Panc1 (cell line): ENCODE results near the gene OR10G2. TPM values are rescaled to one million over a fixed set of nuclear protein-coding genes. Genes with fewer than 3 reads are reported as not detected.

Source experiments
- ATAC-seq: fragments of 200-7000 bp; cut with Tn5 transposase; 2 replicates; pipeline ENCODE4 v1.9.1; 2020; ENCODE audit warnings: mild to moderate bottlenecking, moderate library complexity
- BruUV-seq: library from RNA; stranded (reverse); fragments of 400-500 nt; replicated peaks from 2 replicates; lab custom pipeline; 2021; lab: Mats Ljungman, UMichigan
- CTCF ChIA-PET: fragments of 300-600 bp; sonication (Branson Sonifier 250); formaldehyde crosslinking; loops from one replicate; lab custom pipeline; 2022; ENCODE audit warnings: antibody characterized with exemption; lab: Charles Lee
- POLR2A ChIA-PET: fragments of 300-600 bp; sonication (Branson Sonifier 250); formaldehyde crosslinking; loops from one replicate; lab custom pipeline; 2022; ENCODE audit warnings: antibody characterized with exemption; lab: Charles Lee
- DNase-seq: peaks from one replicate; pipeline ENCODE4 v3.0.0-alpha.2; 2010; ENCODE audit warnings: low read depth, low spot score
- H3K27ac ChIP-seq: 2 replicates; pipeline ENCODE4 v1.5.1; 2011; ENCODE audit warnings: mild to moderate bottlenecking, low read length, inconsistent platforms
- H3K27me3 ChIP-seq: fragments of 200-500 bp; sonication (Bioruptor generic); 2 replicates; pipeline ENCODE4 v1.6.0; 2014; ENCODE audit warnings: low read length, inconsistent platforms; ENCODE audit not compliant: control insufficient read depth, insufficient read depth
- H3K36me3 ChIP-seq: fragments of 200-500 bp; sonication (Bioruptor generic); 2 replicates; pipeline ENCODE4 v1.5.1; 2014; ENCODE audit warnings: inconsistent platforms, mild to moderate bottlenecking, low read length, moderate library complexity; ENCODE audit not compliant: control insufficient read depth, insufficient read depth
- H3K4me1 ChIP-seq: 2 replicates; pipeline ENCODE4 v1.5.1; 2011; ENCODE audit warnings: inconsistent platforms, mild to moderate bottlenecking, low read length, moderate library complexity; ENCODE audit not compliant: control insufficient read depth, insufficient read depth
- H3K4me3 ChIP-seq, 2 experiments: 2 replicates each; pipeline ENCODE4 v1.5.1; 2011 to 2012; ENCODE audit warnings: low read depth in 2 of 2, low read length in 2 of 2, mild to moderate bottlenecking in 2 of 2, inconsistent platforms in 1 of 2, moderate library complexity in 1 of 2
- H3K9me3 ChIP-seq: fragments of 200-500 bp; sonication (Bioruptor generic); 2 replicates; pipeline ENCODE4 v1.5.1; 2014; ENCODE audit warnings: low read depth, mild to moderate bottlenecking, inconsistent platforms, low read length, moderate library complexity; ENCODE audit not compliant: control insufficient read depth, insufficient read depth
- CTCF ChIP-seq: fragments of 450-650 bp; IDR thresholded peaks from 2 replicates; pipeline ENCODE4 v1.5.1; 2017; ENCODE audit warnings: mild to moderate bottlenecking
- POLR2AphosphoS5 ChIP-seq: IDR thresholded peaks from 2 replicates; pipeline ENCODE4 v1.6.1; 2012; ENCODE audit warnings: mild to moderate bottlenecking, low read depth, low read length, moderate library complexity
- REST ChIP-seq, 2 experiments: IDR thresholded peaks; 2 replicates each; pipeline ENCODE4 v1.6.1; 2011 to 2012; ENCODE audit warnings: low read depth in 2 of 2, control low read depth in 1 of 2, low read length in 1 of 2, mild to moderate bottlenecking in 1 of 2, moderate library complexity in 1 of 2; ENCODE audit not compliant: insufficient read depth in 1 of 2
- SIN3A ChIP-seq: IDR thresholded peaks from 2 replicates; pipeline ENCODE4 v1.6.1; 2012; ENCODE audit warnings: low read depth, mild to moderate bottlenecking, low read length, moderate library complexity, borderline replicate concordance; ENCODE audit not compliant: insufficient read depth
- TCF7L2 ChIP-seq: IDR thresholded peaks from 2 replicates; pipeline ENCODE4 v1.6.1; 2011; ENCODE audit warnings: mild to moderate bottlenecking, low read depth, low read length, inconsistent platforms
- in situ Hi-C: cut with HindIII; loops from 2 replicates; pipeline ENCODE4 v1.10.0; 2016; ENCODE audit warnings: low sequenced_read_pairs, low pct_unique_long_range_greater_than_20kb
- intact Hi-C: fragments of 100-400 bp; cut with micrococcal nuclease; formaldehyde crosslinking; loops from one replicate; pipeline ENCODE4 v1.10.0; 2022; ENCODE audit not compliant: unreplicated experiment
- total RNA-seq: library from RNA; stranded (reverse); gene quantifications from one replicate; pipeline ENCODE4 v1.2.1, GENCODE V29; 2021; ENCODE audit not compliant: unreplicated experiment

Gene OR10G2
- total RNA-seq, 1 experiment from 2014 or later, result not detected

- H3K9me3 ChIP-seq, result no peaks in the 10 kb centered on the region
- intact Hi-C loops, result no loop called here
- no peaks in the 10 kb centered on the region for H3K36me3 ChIP-seq
- POLR2A ChIA-PET, result no interaction called here
- no peak within 1 kb of the TSS for H3K27ac ChIP-seq
- H3K4me3 ChIP-seq, result no peak within 1 kb of the TSS
- DNase-seq (no peak), ATAC-seq (no peak)
- in situ Hi-C loops, result no loop called here
- no TSS peak for BruUV-seq
- H3K27me3 ChIP-seq, result no peaks in the 10 kb centered on the region; the same call in 1 of the 2 replicates
- TF ChIP-seq CTCF, result no peak
- no peak for TF ChIP-seq POLR2AphosphoS5
- TF ChIP-seq TCF7L2, result no peak
- no peak for TF ChIP-seq SIN3A
- no peak for TF ChIP-seq REST (IDR thresholded peaks at IDR 0.05; ENCODE audit: insufficient read depth in 1 of 2, low read depth in 2 of 2, low read length in 1 of 2)
- H3K4me1 ChIP-seq, result no peaks in the 10 kb centered on the region
- CTCF ChIA-PET, result no interaction called here
Measured at GRCh38 chr14:21653331-21653885, 18.7 kb upstream of the OR10G2 start, which contains the start of gene OR4E2. TSS of gene OR4E2 (plus strand) at chr14:21653835. CDS start at chr14:21665083, 11,248 bp downstream.

- no peak for ATAC-seq
- no peak overlapping the region for H3K4me3 ChIP-seq
- H3K27ac ChIP-seq, result no peak overlapping the region
- intact Hi-C loops (no loop called here), in situ Hi-C loops (no loop called here)
- CTCF ChIA-PET, result no interaction called here
- TF ChIP-seq CTCF, result no peak
- TF ChIP-seq REST (IDR thresholded peaks at IDR 0.05; ENCODE audit: insufficient read depth in 1 of 2, low read depth in 2 of 2, low read length in 1 of 2), result no peak
- no peaks in the 10 kb centered on the region for H3K36me3 ChIP-seq
- H3K4me1 ChIP-seq, result no peaks in the 10 kb centered on the region
- POLR2A ChIA-PET, result no interaction called here
- H3K9me3 ChIP-seq, result no peaks in the 10 kb centered on the region
- no TSS peak for BruUV-seq
- no peak for DNase-seq
- no peaks in the 10 kb centered on the region for H3K27me3 ChIP-seq
Measured at GRCh38 chr14:21652209-21652808, 17.6 kb upstream of the OR10G2 start.
